DND-41 (cell line): ENCODE data around the gene CLIC1.

Source experiments
- CTCF ChIP-seq: IDR thresholded peaks from 2 replicates; pipeline ENCODE4 v1.5.1; 2012; ENCODE audit warnings: borderline replicate concordance, low read length, moderate library complexity, mild to moderate bottlenecking; ENCODE audit not compliant: poor library complexity, severe bottlenecking; ENCODE audit errors: extremely low read depth
- EZH2 ChIP-seq: IDR thresholded peaks from 3 replicates; pipeline ENCODE4 v1.6.1; 2012; ENCODE audit warnings: borderline replicate concordance, low read depth, mild to moderate bottlenecking, moderate library complexity, low read length, inconsistent platforms; ENCODE audit not compliant: severe bottlenecking

- TF ChIP-seq CTCF (no peak), EZH2 (no peak)
Measured at GRCh38 chr6:31741815-31742214, 5.5 kb upstream of the CLIC1 start.
